GM12878 (cell line): Measurements from ENCODE around the gene PITRM1.

Experiments used
- CTCF ChIP-seq, 3 experiments: IDR thresholded peaks in 2 of 3; conservative IDR thresholded peaks in 1 of 3; 2 replicates each; pipeline ENCODE4 v1.5.1; 2011; ENCODE audit warnings: low read depth in 3 of 3, low read length in 3 of 3, mild to moderate bottlenecking in 3 of 3, control low read depth in 2 of 3, moderate library complexity in 2 of 3, inconsistent platforms in 1 of 3, mixed read lengths in 1 of 3; ENCODE audit not compliant: control insufficient read depth in 2 of 3, insufficient read depth in 1 of 3; ENCODE audit errors: extremely low read depth in 1 of 3
- ESRRA ChIP-seq: IDR thresholded peaks from 2 replicates; pipeline ENCODE4 v1.6.1; 2012; ENCODE audit warnings: mild to moderate bottlenecking, low read length, improper control_type of control experiment
- POLR2A ChIP-seq: IDR thresholded peaks from 2 replicates; pipeline ENCODE4 v1.6.1; 2011; ENCODE audit warnings: low read depth, mild to moderate bottlenecking, low read length
- PRDM15 ChIP-seq: fragments of 450-650 bp; formaldehyde crosslinking; IDR thresholded peaks from 2 replicates; pipeline ENCODE4 v1.4.0; 2020; ENCODE audit warnings: mild to moderate bottlenecking, moderate library complexity
- RELA ChIP-seq: fragments of 450-650 bp; IDR thresholded peaks from 2 replicates; pipeline ENCODE4 v1.8.0; 2014; ENCODE audit warnings: borderline replicate concordance; ENCODE audit not compliant: partially characterized antibody
- TAF1 ChIP-seq: IDR thresholded peaks from 2 replicates; pipeline ENCODE4 v1.6.1; 2011; ENCODE audit warnings: mild to moderate bottlenecking, low read depth, low read length, borderline replicate concordance
- ZNF24 ChIP-seq: fragments of 450-650 bp; IDR thresholded peaks from 2 replicates; pipeline ENCODE4 v1.6.1; 2017; ENCODE audit warnings: antibody characterized with exemption, mild to moderate bottlenecking

DNA sequence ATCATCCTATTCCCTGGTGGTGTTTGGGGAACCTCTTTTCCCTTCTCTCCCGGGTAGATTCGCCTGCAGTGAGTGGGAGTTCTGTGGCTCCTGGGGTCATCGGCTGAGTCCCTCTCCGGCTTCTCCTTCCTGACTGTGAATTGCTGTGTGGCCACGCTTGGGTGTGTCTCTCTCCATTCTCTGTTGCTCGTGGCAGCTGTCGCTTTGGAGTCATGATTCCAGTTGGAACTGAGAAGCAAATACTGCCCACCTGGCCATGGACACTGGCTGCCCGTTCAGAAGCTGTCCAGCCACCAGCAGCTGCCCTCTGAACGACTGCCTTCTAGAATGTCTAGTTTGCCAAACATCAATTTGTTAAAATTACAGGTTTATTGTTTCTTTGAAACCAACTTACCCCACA is 23.1 kb upstream of the PITRM1 start:
- TF ChIP-seq POLR2A (no peak), ESRRA (no peak), CTCF (IDR thresholded peaks at IDR 0.05 in 2 of 3, conservative IDR thresholded peaks at IDR 0.05 in 1 of 3; ENCODE audit: control insufficient read depth in 2 of 3, extremely low read depth in 1 of 3, insufficient read depth in 1 of 3, low read depth in 3 of 3, low read length in 3 of 3) (no peak), TAF1 (no peak), RELA (no peak), PRDM15 (CRISPR knock-in tag) (no peak), ZNF24 (no peak)
